ENCODE measurements around the gene PHACTR2. TPM values are rescaled to one million over a fixed set of nuclear protein-coding genes. Genes with fewer than 3 reads are reported as not detected.

The PHACTR2 gene
- total RNA-seq, 6 experiments from 2014 or later = 66.7 to 92.7 (median 84.1) TPM

DNA sequence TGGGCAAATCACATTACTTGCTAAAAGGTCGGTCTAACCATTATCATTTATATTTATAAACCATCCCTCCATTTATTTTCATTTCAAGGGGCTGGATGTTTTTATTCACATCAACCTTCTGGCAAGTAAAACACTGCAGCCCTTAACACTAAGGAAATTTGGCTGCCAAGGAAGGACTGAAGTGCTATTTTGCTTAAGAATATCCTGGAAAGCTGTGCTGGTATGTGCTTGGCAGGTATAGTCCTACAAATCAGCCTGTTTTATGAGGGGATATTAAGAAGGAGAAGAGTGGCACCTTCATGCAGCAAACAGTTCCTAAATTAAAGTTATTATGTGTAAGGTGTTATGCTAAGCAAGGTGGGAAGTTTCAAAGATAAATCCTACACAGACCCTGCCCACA, 9.8 kb downstream of the PHACTR2 start:
- Mint-ChIP-seq H3K27me3 (ENCODE audit: insufficient read depth) (peaks cover 4% of the 10 kb centered on the region; the same call in 1 of the 2 replicates), H3K9me3 (peaks cover 11% of the 10 kb centered on the region), H3K4me3 (peak overlapping the region; percentile 81), H3K36me3 (ENCODE audit: low read depth) (peaks cover 43% of the 10 kb centered on the region), H3K4me1 (ENCODE audit: low read depth) (peaks cover 83% of the 10 kb centered on the region), H3K27ac (peak overlapping the region; percentile 84)
- TF ChIP-seq, protein P1, sequence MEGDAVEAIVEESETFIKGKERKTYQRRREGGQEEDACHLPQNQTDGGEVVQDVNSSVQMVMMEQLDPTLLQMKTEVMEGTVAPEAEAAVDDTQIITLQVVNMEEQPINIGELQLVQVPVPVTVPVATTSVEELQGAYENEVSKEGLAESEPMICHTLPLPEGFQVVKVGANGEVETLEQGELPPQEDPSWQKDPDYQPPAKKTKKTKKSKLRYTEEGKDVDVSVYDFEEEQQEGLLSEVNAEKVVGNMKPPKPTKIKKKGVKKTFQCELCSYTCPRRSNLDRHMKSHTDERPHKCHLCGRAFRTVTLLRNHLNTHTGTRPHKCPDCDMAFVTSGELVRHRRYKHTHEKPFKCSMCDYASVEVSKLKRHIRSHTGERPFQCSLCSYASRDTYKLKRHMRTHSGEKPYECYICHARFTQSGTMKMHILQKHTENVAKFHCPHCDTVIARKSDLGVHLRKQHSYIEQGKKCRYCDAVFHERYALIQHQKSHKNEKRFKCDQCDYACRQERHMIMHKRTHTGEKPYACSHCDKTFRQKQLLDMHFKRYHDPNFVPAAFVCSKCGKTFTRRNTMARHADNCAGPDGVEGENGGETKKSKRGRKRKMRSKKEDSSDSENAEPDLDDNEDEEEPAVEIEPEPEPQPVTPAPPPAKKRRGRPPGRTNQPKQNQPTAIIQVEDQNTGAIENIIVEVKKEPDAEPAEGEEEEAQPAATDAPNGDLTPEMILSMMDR (IDR thresholded peaks at IDR 0.05) = no peak
- DNase-seq = no peak

DNA sequence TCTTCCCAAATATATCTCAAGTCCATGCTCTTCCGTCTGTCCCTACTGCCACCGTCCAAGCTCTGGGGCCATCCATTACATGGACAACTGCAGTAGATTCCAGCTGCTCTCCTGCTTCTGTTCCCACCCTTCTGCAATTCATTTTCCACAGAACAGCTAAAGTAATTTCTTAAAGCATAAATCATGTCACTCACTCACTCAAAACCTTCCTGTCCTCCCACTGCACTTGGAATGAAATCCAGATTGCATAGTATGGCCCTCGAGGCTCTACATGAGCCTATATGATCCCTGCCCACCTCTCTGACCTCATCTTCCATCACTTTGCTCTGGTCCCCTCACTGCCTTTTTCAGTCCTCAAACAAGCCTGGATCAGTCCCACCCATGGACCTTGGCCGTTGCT, 10.9 kb downstream of the PHACTR2 start:
- Mint-ChIP-seq H3K4me3 (no peak overlapping the region; the same call in 1 of the 2 replicates), H3K9me3 (no peaks in the 10 kb centered on the region), H3K27me3 (ENCODE audit: insufficient read depth) (peaks cover 4% of the 10 kb centered on the region; the same call in 1 of the 2 replicates), H3K27ac (peak overlapping the region; percentile 6; the same call in 1 of the 2 replicates), H3K36me3 (ENCODE audit: low read depth) (peaks cover 34% of the 10 kb centered on the region), H3K4me1 (ENCODE audit: low read depth) (peaks cover 84% of the 10 kb centered on the region)
- TF ChIP-seq, protein P1 (IDR thresholded peaks at IDR 0.05) = no peak
- DNase-seq = no peak

DNA sequence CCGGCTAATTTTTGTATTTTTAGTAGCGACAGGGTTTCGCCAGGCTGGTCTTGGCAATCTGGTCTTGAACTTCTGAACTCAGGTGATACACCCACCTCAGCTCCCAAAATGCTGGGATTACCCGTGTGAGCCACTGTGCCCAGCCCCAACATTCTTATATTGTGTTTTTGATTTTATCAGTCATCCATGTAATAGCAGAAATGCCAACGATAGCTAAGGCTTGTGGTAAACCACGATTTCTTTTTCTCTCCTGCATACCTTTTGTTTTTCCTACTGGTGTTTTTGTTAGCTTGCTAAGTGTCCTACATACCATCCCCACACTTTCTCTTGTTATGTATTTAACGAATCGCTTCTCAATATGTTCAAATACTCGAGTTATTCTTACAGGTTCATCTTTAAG, 12.1 kb downstream of the PHACTR2 start:
- DNase-seq = peak; percentile 39
- peaks cover 4% of the 10 kb centered on the region; the same call in 1 of the 2 replicates for H3K27me3 Mint-ChIP-seq (ENCODE audit: insufficient read depth)
- peaks cover 86% of the 10 kb centered on the region for H3K4me1 Mint-ChIP-seq (ENCODE audit: low read depth)
- H3K9me3 Mint-ChIP-seq = no peaks in the 10 kb centered on the region
- TF ChIP-seq, protein P1 (IDR thresholded peaks at IDR 0.05) = no peak
- peak overlapping the region; percentile 8 for H3K4me3 Mint-ChIP-seq
- H3K27ac Mint-ChIP-seq = no peak overlapping the region
- H3K36me3 Mint-ChIP-seq (ENCODE audit: low read depth) = peaks cover 27% of the 10 kb centered on the region

DNA sequence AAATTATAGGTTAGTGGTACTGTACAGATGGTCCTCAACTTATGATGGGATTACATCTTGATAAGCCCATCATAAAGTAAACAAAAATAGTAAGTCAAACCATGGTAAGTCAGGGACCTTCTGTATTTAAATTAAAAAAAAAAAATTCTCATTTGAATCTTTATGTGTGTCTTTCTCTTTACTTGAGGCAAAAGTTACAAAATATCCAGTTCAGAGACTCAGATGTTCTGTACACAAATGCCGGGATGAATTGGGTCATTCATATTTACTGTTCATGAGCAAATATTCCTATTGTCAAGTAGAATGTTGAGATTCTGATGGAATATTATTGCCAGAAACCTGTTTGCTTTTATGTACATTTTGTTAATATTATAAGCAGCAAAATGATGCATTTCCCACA, 13.4 kb downstream of the PHACTR2 start:
- Mint-ChIP-seq H3K36me3 (ENCODE audit: low read depth) (peaks cover 27% of the 10 kb centered on the region), H3K9me3 (no peaks in the 10 kb centered on the region), H3K27ac (no peak overlapping the region), H3K4me3 (no peak overlapping the region), H3K27me3 (ENCODE audit: insufficient read depth) (peaks cover 4% of the 10 kb centered on the region; the same call in 1 of the 2 replicates), H3K4me1 (ENCODE audit: low read depth) (peaks cover 90% of the 10 kb centered on the region)
- TF ChIP-seq, protein P1 (IDR thresholded peaks at IDR 0.05) = no peak
- no peak for DNase-seq

DNA sequence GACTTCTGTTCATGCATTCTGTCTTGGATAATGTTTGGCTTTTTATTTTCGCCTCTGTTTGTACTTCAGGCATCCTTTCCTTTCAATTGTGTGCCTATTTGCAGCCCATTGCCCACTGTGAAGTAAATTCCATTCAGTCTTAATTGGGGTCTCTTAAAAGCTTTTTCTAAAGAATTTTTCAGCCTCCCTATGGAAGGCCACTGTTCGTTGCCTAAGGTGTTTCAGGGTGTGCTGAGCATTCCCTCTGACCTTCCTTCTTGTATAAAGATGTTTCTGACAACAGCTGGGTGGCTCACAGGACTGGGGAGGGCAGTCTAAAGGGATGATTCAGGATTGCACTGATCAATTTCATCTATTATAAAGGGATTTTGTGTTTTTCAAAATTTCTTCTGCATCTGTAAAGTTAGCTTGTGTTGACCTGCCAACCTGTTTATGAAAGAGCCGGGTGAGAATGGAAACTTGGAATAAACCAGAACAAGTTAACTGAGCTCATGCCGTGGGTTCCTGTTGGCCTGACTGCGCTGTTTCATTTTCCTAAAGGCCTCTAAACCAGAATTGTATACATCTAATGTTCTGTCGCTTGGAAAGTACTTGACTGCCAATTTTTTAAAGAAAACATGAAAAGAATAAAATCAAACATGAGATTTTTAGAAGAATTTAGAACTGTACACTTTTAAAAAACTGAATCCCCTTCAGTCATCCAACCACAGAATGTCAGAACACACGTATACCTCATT, 14.3 kb downstream of the PHACTR2 start:
- Mint-ChIP-seq H3K4me3 (no peak overlapping the region), H3K9me3 (no peaks in the 10 kb centered on the region), H3K36me3 (ENCODE audit: low read depth) (peaks cover 27% of the 10 kb centered on the region), H3K4me1 (ENCODE audit: low read depth) (peaks cover 90% of the 10 kb centered on the region), H3K27me3 (ENCODE audit: insufficient read depth) (peaks cover 4% of the 10 kb centered on the region; the same call in 1 of the 2 replicates), H3K27ac (no peak overlapping the region)
- TF ChIP-seq, protein P1 (IDR thresholded peaks at IDR 0.05) = no peak
- no peak for DNase-seq
